Measurements from ENCODE around the gene SCD5.

SCD5 gene

GRCh38 chr4:82710197-82710929 is 88.2 kb downstream of the SCD5 start:
- DNase-seq: peak in 36 of 42 donors; percentile 22 to 81 (median 50)
- intact Hi-C loops (cut with DNase I): no loop called here

GRCh38 chr4:82708982-82709381 is 89.6 kb downstream of the SCD5 start:
- no peak for DNase-seq
- intact Hi-C loops (cut with DNase I): no loop called here

GRCh38 chr4:82706349-82707000 is 92.1 kb downstream of the SCD5 start:
- peak in 1 of 42 donors; percentile 47 for DNase-seq

GRCh38 chr4:82705928-82706300 is 92.7 kb downstream of the SCD5 start:
- DNase-seq: no peak
- intact Hi-C loops (cut with DNase I): no loop called here

More at GRCh38 chr4:82706349-82707000, 92.1 kb downstream of the SCD5 start:
- intact Hi-C loops (cut with DNase I): no loop called here

GRCh38 chr4:82705169-82705927 is 93.2 kb downstream of the SCD5 start:
- no peak for DNase-seq
- intact Hi-C loops (cut with DNase I): no loop called here

GRCh38 chr4:82704156-82704555 is 94.4 kb downstream of the SCD5 start:
- no peak for DNase-seq
- intact Hi-C loops (cut with DNase I): no loop called here

- intact Hi-C loops (cut with DNase I): no loop called here
- DNase-seq: peak in 2 of 42 donors; percentile 30 to 38
Observed at GRCh38 chr4:82698412-82698811, 100.2 kb downstream of the SCD5 start.

GRCh38 chr4:82697561-82697960 is 101.0 kb downstream of the SCD5 start:
- intact Hi-C loops (cut with DNase I): no loop called here
- no peak for DNase-seq

GRCh38 chr4:82696117-82696860 is 102.3 kb downstream of the SCD5 start:
- DNase-seq: peak in 3 of 42 donors; percentile 50 to 68 (median 50)

GRCh38 chr4:82694892-82695291 is 103.7 kb downstream of the SCD5 start:
- intact Hi-C loops (cut with DNase I): no loop called here
- no peak for DNase-seq

More at GRCh38 chr4:82696117-82696860, 102.3 kb downstream of the SCD5 start:
- intact Hi-C loops (cut with DNase I): no loop called here

GRCh38 chr4:82694046-82694445 is 104.5 kb downstream of the SCD5 start:
- DNase-seq: no peak
- intact Hi-C loops (cut with DNase I): no loop called here

- DNase-seq: no peak
- intact Hi-C loops (cut with DNase I): no loop called here
Observed at GRCh38 chr4:82692101-82692780, 106.4 kb downstream of the SCD5 start.

- intact Hi-C loops (cut with DNase I): no loop called here
- DNase-seq: no peak
Observed at GRCh38 chr4:82691431-82691830, 107.2 kb downstream of the SCD5 start.

GRCh38 chr4:82688091-82688795 is 110.4 kb downstream of the SCD5 start:
- no peak for DNase-seq
- intact Hi-C loops (cut with DNase I): no loop called here

GRCh38 chr4:82687531-82687930 is 111.1 kb downstream of the SCD5 start:
- intact Hi-C loops (cut with DNase I): no loop called here
- no peak for DNase-seq

- intact Hi-C loops (cut with DNase I): no loop called here
- DNase-seq: peak in 2 of 42 donors; percentile 13 to 46
Observed at GRCh38 chr4:82681754-82682153, 116.8 kb downstream of the SCD5 start.

GRCh38 chr4:82680834-82681233 is 117.8 kb downstream of the SCD5 start:
- DNase-seq: peak in 3 of 42 donors; percentile 22 to 73 (median 23)
- intact Hi-C loops (cut with DNase I): no loop called here

- intact Hi-C loops (cut with DNase I): no loop called here
- DNase-seq: no peak
Observed at GRCh38 chr4:82679531-82679930, 119.1 kb downstream of the SCD5 start.
